NCI-H2196 (cell line): Measurements from ENCODE around the gene ZDHHC22.
"Not testable (repeated sequence)": the region's sequence is repeated elsewhere in the genome, so short reads cannot be mapped to it uniquely, and the experiment has no call there.

Experiments
- DNase-seq: peaks from one replicate; lab custom pipeline; 2025; ENCODE audit not compliant: unreplicated experiment; lab: John Stamatoyannopoulos, UW

The ZDHHC22 gene

GRCh38 chr14:77141214-77142004 is at the start of gene ZDHHC22:
ZDHHC22 (minus strand) TSS chr14:77141791; CDS start chr14:77139738, 2,053 bp downstream.
- peak; percentile 68 for DNase-seq

- DNase-seq = no peak
These were observed 49.4 kb upstream of the ZDHHC22 start for GRCh38 chr14:77190977-77191376.

- no peak for DNase-seq
These were observed 47.9 kb upstream of the ZDHHC22 start for GRCh38 chr14:77189479-77189878.

- no peak for DNase-seq
These were observed 46.0 kb upstream of the ZDHHC22 start for GRCh38 chr14:77187649-77188012.

GRCh38 chr14:77186911-77187648 is 45.5 kb upstream of the ZDHHC22 start:
- peak; percentile 79 for DNase-seq

GRCh38 chr14:77185093-77185465 is 43.5 kb upstream of the ZDHHC22 start:
- DNase-seq = no peak

- no peak for DNase-seq
These were observed 43.0 kb upstream of the ZDHHC22 start for GRCh38 chr14:77184396-77185092.

GRCh38 chr14:77183896-77184295 is 42.3 kb upstream of the ZDHHC22 start:
- DNase-seq = no peak

- peak; percentile 96 for DNase-seq
These were observed 40.2 kb upstream of the ZDHHC22 start, which contains the start of gene TMEM63C for GRCh38 chr14:77181603-77182437. TMEM63C (plus strand) TSS chr14:77181798; CDS start chr14:77218814, 37,016 bp downstream.

- no peak for DNase-seq
These were observed 39.4 kb upstream of the ZDHHC22 start for GRCh38 chr14:77180726-77181602.

GRCh38 chr14:77178656-77179055 is 37.1 kb upstream of the ZDHHC22 start:
- DNase-seq = no peak

- DNase-seq = no peak
These were observed 36.1 kb upstream of the ZDHHC22 start for GRCh38 chr14:77177702-77178101.

- DNase-seq = no peak
These were observed 34.3 kb upstream of the ZDHHC22 start for GRCh38 chr14:77175843-77176242.

- not testable (repeated sequence) for DNase-seq
These were observed 32.5 kb upstream of the ZDHHC22 start for GRCh38 chr14:77173911-77174617.

GRCh38 chr14:77172916-77173315 is 31.3 kb upstream of the ZDHHC22 start:
- no peak for DNase-seq

GRCh38 chr14:77170045-77170444 is 28.5 kb upstream of the ZDHHC22 start:
- DNase-seq = no peak

- no peak for DNase-seq
These were observed 19.4 kb upstream of the ZDHHC22 start for GRCh38 chr14:77161011-77161410.

GRCh38 chr14:77158882-77159255 is 17.3 kb upstream of the ZDHHC22 start:
- peak; percentile 53 for DNase-seq

GRCh38 chr14:77158175-77158881 is 16.7 kb upstream of the ZDHHC22 start:
- peak; percentile 72 for DNase-seq
